ENCODE measurements around the gene OR1F1.
"Not testable (repeated sequence)": the region's sequence is repeated elsewhere in the genome, so short reads cannot be mapped to it uniquely, and the experiment has no call there.

The OR1F1 gene

DNA sequence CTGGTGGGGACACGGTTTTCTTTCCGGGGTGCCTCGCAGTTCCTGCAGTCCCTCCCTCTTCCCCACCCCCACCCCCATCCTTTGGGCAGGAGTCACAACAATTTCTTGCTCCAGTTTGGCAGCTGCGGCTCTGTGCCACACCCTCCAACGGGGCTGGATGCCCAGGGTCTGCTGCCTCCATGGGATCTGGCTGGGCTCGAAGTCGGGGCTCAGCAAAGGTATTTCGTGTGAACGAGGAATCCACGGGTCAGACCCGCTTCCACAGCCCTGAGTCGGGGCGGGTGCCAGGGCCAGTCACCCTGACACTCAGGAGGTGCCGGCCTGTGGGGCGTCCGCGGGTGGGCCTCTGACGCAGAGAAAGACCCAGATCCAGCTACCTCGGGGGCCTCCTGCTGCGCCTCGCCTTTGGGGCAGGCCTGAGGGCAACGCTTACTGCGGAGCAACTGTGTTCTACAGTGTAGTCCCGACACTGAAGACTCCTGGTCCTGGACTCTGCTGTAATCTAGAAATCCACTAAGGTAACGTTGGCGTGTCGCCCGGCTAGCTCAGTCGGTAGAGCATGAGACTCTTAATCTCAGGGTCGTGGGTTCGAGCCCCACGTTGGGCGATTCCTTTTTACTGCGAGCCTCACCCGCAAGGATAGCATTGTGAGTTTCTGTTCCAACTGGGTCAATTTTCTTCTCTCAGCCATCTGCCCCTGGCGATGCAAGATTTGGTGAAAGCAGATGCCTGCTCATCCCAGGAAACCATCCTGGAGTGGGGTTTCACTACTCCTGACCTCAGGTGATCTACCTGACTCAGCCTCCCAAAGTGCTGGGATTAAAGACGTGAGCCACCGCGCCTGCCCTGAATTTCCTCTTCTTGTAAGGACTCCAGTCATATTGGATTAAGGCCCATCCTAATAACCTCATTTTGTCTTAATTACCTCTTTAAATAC is 12.6 kb upstream of the OR1F1 start:
- DNase-seq: no peak

DNA sequence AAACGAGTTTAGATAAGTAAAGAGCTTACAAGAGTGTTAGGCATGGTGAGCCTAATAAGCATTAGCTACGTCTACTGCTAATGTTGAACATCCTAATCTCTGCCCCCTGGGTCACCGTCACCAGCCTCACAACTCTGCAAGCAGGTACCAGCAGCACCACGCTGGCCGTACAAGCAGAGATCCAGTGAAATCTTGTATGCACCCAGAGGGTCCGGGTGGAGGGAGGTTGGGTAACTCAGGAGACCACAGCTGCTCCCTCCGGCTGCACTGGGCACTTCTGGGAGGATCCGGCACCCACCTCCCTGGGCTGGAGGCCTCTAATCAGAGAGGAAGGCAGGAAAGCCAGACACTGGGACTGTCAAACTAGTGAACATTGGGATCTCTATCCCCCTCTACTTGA is 8.4 kb upstream of the OR1F1 start:
- DNase-seq: no peak

DNA sequence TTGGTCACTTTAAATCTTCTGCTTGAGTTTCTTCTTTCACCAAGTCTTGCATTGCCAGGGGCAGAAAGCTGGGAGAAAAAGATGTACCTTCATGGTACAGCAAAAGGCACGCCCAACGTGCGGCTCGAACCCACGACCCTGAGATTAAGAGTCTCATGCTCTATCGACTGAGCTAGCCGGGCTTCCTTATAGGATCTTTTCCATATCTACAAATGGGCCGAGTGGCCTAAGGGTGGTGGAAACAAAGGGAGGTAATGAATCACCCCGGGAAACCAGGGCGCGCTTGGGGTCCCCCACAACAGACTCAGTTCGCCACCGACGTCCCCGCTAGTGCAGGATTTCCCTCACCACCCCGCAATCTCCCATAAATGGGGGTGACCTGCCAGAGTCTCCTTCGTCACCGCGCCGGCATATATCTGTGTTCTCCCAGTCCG is 7.5 kb upstream of the OR1F1 start:
- no peak for DNase-seq

- not testable (repeated sequence) for DNase-seq
Measured at GRCh38 chr16:3182293-3182607, 5.8 kb upstream of the OR1F1 start.

DNA sequence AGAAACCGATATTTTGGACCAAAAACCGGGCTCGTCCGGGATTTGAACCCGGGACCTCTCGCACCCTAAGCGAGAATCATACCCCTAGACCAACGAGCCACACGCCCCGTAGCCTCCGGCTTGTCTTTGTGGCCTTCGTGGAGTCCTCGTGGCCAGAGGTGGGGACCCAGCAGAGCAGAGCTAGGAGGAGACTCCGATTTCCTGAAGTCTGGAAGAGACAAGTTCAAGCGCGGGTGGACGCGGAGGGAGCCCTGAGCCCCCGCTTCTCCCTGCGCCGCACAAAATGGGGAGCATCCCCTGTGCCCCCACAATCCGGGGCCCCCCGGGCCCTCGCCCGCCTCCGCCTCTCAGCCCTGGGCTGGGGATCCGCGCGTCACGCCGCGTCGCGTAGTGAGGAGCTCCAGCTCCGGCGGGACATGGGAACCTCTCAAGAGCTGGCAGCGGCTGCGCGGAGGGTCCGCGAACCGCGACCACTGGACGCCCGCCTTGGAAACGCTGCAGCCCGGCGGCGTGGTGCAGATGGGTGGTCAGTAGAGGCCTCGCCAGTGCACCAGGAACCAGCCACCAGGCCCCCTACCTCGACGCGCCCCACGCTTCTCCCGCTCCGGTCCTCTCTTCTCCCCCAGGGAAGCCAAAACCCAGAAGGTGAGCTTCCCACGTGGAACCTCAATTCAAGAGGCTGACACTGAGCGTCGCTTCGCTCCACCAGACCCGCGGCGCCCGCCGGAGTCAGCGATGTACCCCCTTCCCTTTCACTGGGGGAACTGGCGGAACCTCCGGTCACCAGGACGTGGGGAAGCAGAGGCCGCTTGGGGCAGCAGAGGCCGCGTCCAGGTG is 5.2 kb upstream of the OR1F1 start:
- no peak for DNase-seq

DNA sequence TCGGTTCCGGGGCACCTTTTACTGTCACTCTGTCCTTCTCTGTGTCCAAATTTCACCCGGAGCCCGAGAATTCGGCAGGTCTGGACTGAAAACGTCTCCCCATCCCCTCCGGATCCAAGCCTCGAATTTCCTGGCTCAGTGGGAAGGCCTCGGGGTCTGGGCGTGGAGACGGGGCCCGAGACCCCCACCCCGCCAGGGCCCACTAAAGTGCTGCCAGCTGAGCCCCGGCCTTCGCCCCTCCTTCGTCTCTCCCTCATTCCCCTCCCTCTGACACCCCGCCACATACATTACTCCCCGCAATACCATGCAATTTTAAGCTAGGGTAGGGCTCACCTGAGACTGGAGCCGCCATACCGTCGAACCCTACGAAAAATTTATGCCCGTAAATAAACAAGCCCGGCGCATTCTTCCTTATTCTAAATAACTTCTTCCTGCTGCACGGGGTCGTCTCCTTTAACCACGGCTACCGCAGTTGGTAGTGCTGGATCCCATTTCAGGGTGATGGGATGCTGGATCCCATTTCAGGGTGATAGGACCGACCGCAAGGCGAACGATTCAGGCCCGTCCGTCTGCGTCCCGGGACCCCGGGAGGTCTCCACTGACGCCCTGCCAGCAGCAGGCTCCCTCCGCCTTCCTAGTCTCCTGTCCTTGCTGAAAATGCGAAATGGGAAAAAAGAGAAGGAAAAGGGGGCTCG is 4.4 kb upstream of the OR1F1 start:
- DNase-seq: no peak

DNA sequence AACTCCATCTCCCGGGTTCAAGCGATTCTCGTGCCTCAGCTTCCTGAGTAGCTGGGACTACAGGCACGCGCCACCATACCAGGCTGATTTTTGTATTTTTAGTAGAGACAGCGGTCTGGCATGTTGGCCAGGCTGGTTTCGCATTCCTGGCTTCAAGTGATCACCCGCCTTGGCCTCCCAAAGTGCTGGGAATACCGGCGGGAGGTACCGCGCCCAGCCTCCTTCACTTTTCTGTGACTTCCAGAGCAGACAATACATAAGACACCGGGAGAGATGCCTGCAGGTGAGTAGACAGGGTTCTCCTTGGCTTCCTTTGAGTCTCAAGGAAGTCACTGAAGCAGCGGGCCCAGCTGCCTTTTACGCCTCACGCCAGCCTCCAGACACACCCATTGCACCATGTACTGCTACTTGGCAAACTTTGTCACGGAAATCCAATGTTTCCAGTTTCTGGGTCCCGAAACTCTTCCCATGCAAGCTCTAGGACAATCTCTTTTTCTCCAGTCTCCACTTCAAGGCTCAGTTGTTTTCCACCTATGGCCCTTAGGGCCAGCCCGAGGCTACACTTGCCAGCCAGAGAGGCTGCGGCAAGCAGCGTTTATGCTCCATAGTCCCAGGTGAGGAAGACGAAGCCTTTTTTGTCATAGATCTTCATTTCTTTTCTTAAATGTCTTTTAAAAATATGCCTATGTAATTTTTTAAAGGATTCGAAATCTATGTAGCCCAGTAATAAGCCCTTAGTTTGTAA is 886 bp upstream of the OR1F1 start:
- DNase-seq: no peak

DNA sequence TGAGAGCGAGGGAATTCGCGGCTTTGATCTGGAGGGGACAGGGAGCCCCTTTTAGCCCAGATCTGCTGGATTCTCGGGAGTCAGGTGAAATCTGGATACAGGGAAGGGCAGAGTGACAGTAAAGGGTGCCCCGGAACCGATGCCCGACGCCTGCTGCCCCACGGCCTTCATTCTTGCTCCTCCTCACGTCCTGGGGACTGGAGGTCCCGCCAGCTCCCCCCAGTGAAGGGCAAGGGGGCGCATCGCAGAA is 596 bp downstream of the OR1F1 start:
- DNase-seq: no peak

GRCh38 chr16:3188925-3189825 is 1.2 kb downstream of the OR1F1 start:
- DNase-seq: no peak

- no peak for DNase-seq
Measured at GRCh38 chr16:3189869-3190268, 1.9 kb downstream of the OR1F1 start.

- DNase-seq: no peak
Measured at GRCh38 chr16:3190949-3191353, 2.9 kb downstream of the OR1F1 start.

DNA sequence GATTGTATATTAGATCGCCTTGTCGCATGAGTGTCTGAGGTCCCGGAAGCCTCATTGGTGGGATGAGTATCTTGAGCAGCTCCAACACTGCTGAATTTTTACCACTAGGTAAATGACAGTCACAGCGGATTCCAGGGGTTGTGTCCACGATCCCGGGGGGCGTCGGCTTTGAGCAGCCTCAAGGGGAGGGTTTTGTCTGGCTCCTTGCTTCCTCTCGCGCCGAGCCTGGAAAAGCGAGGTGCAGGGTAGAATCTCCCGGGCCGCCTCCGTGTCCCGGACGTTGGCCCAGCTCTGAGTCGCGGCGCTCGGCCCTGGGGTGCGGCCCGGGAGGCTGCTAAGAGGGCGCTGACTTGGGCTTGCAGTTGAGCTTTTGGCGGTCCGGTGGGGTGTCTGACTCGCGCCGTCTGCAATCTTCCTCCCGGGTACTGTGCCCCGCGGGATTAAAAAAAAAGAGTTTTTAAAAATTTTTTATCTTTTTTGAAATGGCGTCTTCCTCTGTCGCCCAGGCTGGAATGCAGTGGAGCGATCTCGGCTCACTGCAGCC is 4.5 kb downstream of the OR1F1 start:
- DNase-seq: no peak

DNA sequence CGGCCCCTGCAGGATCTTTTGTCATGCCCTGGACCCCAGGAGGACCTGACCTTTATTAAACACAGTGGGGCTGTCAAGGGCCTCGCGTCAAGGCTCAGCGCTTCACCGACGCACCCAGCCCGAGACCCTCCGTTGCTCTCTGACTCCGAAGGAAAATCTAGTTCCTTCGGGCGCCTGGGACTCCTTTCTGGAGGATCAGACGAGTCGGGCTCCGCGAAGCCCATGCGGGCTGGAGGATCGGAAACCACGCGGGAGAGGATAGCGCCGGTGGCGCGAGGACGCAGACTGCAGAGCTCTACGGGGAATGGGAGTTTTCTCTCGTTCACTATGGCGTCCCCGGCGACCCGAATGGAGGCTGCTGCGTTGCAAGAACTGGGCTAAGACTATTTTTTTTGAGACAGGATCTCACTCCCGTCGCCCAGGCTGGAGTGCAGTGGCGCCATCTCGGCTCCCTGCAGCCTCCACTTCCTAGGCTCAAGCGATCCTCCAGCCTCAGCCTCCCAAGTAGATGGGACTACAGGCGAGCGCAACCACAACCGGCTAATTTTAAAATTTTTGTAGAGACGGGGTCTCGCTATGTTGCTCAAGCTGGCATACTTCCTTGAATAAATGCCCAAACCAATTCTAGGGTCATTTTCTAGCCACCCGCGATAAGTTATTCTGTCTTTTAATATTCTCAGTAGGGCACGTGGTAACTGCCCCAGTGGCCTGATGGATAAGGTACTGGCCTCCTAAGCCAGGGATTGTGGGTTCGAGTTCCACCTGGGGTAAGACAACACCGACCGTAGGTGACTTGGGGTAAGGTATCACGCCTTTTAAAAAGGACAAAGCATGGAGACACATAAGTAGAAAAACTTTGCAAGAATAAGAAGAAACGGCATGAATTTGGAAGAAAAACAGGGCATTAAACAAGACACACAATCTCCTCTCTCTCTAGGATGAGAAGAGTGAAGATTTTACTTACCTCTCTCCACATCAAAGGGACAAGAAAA is 5.5 kb downstream of the OR1F1 start:
- DNase-seq: no peak

DNA sequence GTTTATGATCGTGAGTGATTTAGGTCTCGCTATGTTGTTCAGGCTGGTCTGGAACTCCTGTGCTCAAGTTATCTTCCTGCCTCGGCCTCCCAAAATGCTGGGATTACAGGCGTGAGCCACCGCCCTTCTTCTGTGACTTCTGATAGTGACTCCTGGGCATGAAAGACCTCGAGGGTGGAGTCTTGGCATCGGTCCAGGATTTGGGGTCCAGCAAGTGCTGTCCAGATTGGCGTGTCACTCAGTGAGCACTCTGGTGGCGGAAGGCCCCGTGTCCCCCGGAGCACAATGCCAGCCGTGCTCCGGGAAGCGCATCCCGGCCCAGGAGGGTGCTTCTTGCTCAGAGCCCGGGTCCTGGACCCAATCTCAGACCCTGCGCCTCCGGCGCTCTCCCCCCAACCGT is 6.8 kb downstream of the OR1F1 start:
- DNase-seq: no peak

DNA sequence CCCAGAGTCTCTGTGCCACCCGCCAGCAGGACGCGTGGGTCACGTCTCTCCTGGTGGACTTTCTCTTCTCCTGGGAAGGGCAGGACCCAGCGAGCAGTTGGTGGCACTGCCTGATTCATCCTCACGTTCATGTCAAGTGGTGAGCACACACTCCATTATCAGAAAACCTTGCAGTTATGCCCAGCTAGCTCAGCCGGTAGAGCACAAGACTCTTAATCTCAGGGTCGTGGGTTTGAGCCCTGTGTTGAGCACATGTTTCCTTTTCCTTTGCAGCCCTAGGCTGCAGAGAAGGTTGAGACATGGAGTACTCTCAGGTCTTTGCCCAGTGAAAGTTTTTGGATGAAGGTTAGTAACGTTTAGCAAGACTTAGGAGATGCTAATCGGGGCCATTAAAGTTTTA is 8.0 kb downstream of the OR1F1 start:
- DNase-seq: no peak

DNA sequence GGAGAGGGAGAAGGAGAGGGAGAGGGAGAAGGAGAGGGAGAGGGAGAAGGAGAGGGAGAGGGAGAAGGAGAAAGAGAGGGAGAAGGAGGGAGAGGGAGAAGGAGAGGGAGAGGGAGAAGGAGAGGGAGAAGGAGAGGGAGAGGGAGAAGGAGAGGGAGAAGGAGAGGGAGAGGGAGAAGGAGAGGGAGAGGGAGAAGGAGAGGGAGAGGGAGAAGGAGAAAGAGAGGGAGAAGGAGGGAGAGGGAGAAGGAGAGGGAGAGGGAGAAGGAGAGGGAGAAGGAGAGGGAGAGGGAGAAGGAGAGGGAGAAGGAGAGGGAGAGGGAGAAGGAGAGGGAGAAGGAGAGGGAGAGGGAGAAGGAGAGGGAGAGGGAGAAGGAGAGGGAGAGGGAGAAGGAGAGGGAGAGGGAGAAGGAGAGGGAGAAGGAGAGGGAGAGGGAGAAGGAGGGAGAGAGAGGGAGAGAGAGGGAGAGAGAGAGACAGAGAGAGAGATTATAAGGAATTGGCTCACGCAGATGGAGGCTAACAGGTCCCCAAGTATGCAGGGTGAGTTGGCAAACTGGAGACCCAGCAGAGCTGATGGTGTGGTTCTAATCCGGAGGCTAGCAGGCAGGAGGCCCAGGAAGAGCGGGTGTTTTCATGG is 9.8 kb downstream of the OR1F1 start:
- DNase-seq: not testable (repeated sequence)

DNA sequence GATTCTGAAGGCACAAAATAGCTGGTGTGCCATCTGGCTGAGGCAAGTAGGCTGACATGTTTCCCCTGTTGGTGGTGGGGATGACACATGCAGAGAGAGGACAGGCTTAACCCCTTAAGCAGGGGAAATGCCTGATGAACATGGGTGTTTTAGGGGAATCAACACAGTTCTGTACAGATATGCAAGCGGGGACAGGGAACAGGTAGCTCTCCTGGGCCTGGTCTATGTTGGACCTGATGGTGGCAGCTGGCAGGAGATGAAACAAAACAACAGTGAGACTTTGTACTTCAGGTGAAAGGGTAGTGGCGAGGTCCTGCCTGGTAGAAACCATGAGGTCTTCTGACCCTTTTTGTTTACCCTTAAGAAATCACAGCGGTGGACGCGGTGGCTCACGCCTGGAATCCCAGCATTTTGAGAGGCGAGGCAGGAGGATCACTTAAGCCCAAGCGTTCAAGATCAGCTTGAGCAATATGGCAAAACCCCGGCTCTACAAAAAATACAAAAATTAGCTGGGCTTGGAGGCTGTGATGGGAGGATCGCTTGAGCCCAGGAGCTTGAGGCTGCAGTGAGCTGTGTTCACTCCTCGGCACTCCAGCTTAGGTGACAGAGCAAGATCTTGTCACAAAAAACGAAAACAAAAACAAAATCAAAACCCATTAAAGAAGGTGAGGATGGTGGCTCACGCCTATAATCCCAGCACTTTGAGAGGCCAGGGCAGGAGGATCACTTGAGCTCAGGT is 10.5 kb downstream of the OR1F1 start:
- no peak for DNase-seq

GRCh38 chr16:3202903-3203539 is 15.0 kb downstream of the OR1F1 start:
- no peak for DNase-seq

DNA sequence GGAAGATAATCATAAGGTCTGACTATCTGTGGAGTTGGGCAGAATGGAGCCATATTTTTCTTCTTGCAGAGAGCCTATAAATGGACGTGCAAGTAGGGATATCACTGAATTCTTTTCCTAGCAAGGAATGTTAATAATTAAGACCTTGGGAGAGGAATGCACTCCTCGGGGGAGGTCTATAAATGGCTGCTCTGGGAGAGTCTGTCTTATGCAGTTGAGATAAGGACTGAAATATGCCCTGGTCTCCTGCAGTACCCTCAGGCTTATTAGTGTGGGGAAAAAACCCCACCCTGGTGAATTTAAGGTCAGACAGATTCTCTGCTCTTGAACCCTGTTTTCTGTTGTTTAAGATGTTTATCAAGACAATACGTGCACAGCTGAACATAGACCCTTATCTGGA is 17.9 kb downstream of the OR1F1 start:
- not testable (repeated sequence) for DNase-seq
